Body of pancreas (tissue), 4 donors: ENCODE data around the gene RAB18.

Experiments
- POLR2A ChIP-seq, 3 donors: fragments of 450-650 bp; IDR thresholded peaks; one replicate each; pipeline ENCODE4 v1.6.1; 2016; ENCODE audit warnings: antibody characterized with exemption in 3 of 3, mild to moderate bottlenecking in 2 of 3
- TF ChIP-seq, protein P1 (sequence below), 7 experiments: fragments of 450-650 bp in 4 of 7; fragments of 200-600 bp in 3 of 7; sonication (generic) in 3 of 7; IDR thresholded peaks; one replicate each; pipeline ENCODE4 v1.5.1; 2016 to 2019; ENCODE audit warnings: antibody characterized with exemption in 7 of 7

GRCh38 chr10:27506280-27506679 is 2.2 kb downstream of the RAB18 start:
- TF ChIP-seq, protein P1, sequence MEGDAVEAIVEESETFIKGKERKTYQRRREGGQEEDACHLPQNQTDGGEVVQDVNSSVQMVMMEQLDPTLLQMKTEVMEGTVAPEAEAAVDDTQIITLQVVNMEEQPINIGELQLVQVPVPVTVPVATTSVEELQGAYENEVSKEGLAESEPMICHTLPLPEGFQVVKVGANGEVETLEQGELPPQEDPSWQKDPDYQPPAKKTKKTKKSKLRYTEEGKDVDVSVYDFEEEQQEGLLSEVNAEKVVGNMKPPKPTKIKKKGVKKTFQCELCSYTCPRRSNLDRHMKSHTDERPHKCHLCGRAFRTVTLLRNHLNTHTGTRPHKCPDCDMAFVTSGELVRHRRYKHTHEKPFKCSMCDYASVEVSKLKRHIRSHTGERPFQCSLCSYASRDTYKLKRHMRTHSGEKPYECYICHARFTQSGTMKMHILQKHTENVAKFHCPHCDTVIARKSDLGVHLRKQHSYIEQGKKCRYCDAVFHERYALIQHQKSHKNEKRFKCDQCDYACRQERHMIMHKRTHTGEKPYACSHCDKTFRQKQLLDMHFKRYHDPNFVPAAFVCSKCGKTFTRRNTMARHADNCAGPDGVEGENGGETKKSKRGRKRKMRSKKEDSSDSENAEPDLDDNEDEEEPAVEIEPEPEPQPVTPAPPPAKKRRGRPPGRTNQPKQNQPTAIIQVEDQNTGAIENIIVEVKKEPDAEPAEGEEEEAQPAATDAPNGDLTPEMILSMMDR (IDR thresholded peaks at IDR 0.05), result no peak
- TF ChIP-seq POLR2A (IDR thresholded peaks at IDR 0.05), result no peak
